Measurements from ENCODE around the gene LEPR. TPM values are rescaled to one million over a fixed set of nuclear protein-coding genes. Genes with fewer than 3 reads are reported as not detected.

The LEPR gene
- total RNA-seq, 1 donor from 2014 or later, result 8.0 TPM

DNA sequence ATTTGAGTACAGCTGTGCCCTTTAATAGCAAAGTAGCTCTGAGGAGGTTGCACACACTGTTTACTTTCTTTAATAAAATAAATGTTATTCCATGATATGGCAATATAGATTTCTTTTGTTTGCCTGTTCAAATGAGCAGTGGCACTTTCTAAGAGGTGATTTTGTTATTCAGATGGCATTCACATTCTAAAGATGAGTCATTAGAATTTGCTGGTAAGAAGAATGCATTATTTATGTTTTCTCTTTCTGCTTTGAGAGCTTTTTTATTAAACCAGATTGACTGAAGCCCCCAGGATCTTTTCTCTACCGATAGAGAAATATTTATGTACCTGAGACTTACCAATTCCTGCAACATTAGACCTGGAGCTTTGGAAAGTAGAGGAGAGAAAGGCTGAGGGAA, 11.2 kb upstream of the LEPR start:
- intact Hi-C loops (cut with DNase I), result no loop called here
- DNase-seq (ENCODE audit: low spot score), result no peak

DNA sequence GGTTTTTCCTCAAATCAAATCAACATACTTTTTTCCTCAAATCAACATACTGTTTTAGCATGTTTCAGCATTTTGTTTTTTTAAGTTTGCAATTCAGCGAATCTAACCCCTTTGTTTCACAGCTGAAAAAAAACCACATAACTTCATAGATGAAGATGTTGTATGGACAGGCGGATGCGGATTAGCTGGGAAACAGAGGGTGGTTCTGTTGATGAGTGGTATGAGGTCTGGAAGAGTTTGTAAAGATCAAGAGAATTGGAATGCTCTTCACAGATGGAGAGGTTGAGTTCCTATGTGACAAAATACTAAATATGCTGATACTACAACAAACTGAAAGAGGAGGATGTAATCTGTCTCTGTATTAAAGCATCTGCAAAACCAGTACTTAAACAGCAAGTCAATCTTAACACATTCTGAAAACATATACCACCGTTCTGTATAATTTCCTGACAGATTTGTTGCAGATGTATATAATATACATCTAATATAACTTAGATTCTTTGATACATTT, 10.6 kb upstream of the LEPR start:
- intact Hi-C loops (cut with DNase I), result no loop called here
- DNase-seq (ENCODE audit: low spot score), result no peak

DNA sequence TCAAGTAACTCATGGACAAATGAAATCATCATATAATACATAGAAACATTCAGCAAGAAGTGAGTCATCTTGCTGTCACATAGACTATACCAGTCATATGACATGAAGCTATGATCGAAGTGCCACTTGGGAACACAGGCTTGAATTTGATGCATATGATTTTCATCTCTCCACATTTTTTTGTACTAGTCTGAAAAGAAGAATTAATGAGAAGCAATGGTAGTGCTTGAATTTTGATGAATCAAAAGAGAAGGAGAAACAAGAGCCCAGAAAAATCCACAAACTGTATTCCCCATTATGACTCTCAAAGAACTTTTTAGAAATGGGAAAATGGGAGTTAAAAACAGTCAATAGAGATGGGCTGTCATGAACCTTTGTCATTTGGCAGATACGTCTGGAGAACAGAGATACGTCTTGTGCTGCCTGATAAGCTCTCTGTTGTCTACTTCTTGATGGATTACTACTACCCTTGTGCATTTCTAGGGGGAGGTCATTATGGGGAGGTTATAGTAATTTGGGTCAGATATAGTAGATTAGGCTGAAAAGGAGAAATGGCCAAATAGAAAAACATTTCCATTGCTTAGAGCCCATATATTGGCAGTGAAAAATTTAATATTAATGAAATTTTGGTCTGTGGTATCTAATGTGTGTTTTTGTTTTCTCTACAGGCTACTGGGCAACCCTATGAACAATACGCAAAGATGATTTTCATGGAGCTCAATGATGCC, 8.0 kb upstream of the LEPR start:
- intact Hi-C loops (cut with DNase I), result no loop called here
- DNase-seq (ENCODE audit: low spot score), result no peak

DNA sequence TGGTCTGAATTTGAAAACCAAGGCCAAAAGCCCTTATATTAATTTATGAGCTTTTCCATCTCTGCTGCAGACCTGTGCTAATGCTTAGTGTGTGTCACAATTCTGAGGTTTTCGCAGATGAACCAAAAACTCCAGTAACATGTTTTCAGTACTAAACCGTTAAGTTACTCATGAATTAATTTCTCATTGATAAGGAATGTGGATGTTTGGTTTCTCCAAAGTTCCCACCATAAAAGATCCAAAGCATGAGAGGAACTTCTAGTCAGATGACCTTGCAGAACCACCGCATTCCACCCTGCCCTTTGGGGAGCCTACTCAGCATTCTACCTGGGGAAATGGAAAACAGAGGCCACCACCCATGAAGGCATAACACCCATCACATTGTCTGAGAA, 7.5 kb upstream of the LEPR start:
- DNase-seq (ENCODE audit: low spot score), result no peak
- intact Hi-C loops (cut with DNase I), result no loop called here

GRCh38 chr1:65414538-65414937, 5.9 kb upstream of the LEPR start:
- intact Hi-C loops (cut with DNase I), result no loop called here
- DNase-seq (ENCODE audit: low spot score), result no peak

GRCh38 chr1:65416767-65417166, 3.7 kb upstream of the LEPR start:
- intact Hi-C loops (cut with DNase I), result no loop called here
- no peak for DNase-seq (ENCODE audit: low spot score)

- intact Hi-C loops (cut with DNase I), result no loop called here
- DNase-seq (ENCODE audit: low spot score), result no peak
Observed at GRCh38 chr1:65417729-65418128, 2.7 kb upstream of the LEPR start.

- no peak for DNase-seq (ENCODE audit: low spot score)
- intact Hi-C loops (cut with DNase I), result no loop called here
Observed at GRCh38 chr1:65418522-65419185, 1.8 kb upstream of the LEPR start.

- intact Hi-C loops (cut with DNase I), result loop anchor here (5.0 kb wide), 2 partner anchors 168 to 353 kb away; no protein-coding TSS in a partner anchor
Observed at GRCh38 chr1:65419681-65420589, 533 bp upstream of the LEPR start.

GRCh38 chr1:65421351-65422025, 1.0 kb downstream of the LEPR start:
- DNase-seq (ENCODE audit: low spot score), result no peak
- intact Hi-C loops (cut with DNase I), result loop anchor here (5.0 kb wide), 2 partner anchors 169 to 354 kb away; no protein-coding TSS in a partner anchor

More at GRCh38 chr1:65419681-65420589, 533 bp upstream of the LEPR start:
- peak; percentile 100 for DNase-seq (ENCODE audit: low spot score)

DNA sequence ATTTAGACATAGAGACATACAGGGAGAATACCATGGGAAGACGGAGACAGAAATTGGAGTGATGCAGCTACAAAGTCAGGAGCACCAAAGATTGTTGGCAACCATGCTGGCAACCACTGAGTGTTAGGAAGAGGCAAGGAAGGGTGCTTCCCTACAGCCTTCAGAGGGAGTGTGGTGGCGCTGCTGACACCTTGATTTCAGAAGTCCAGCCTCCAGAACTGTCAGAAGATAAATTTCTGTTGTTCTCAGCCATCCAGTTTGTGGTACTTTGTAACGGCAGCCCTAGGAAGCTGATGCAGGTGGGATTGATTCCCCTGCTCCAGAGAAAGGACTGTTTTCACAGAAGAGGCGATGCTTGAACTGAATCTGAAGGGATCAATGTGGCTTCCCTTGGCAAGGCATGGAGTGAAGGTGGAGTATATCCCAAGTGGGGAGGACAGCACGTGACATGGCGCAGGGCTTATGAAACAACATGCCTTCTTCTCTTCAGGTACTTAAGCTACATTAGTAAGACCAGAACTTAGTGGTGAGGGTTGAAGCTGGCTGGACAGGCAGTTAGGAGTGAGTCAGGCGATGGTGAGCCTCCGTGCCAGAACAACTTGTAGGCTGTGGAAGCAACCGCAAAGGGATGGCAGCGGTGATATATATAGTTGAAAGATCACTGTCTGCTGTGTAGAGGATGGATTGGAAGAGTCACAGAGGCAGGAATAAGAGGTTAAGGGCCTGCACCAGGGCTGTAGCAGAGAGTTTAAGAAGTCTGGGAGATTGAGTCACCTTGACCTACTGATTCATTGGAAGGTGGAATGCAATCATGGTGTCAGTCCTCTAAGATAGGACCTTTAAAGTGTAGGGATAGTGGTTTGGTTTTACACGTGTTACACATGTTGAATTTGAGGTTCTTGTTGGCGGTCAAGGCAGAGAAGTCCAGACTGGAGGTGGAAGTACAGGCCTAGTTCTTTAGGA, 2.1 kb downstream of the LEPR start:
- intact Hi-C loops (cut with DNase I), result loop anchor here (5.0 kb wide), 2 partner anchors 170 to 355 kb away; no protein-coding TSS in a partner anchor
- DNase-seq (ENCODE audit: low spot score), result no peak

DNA sequence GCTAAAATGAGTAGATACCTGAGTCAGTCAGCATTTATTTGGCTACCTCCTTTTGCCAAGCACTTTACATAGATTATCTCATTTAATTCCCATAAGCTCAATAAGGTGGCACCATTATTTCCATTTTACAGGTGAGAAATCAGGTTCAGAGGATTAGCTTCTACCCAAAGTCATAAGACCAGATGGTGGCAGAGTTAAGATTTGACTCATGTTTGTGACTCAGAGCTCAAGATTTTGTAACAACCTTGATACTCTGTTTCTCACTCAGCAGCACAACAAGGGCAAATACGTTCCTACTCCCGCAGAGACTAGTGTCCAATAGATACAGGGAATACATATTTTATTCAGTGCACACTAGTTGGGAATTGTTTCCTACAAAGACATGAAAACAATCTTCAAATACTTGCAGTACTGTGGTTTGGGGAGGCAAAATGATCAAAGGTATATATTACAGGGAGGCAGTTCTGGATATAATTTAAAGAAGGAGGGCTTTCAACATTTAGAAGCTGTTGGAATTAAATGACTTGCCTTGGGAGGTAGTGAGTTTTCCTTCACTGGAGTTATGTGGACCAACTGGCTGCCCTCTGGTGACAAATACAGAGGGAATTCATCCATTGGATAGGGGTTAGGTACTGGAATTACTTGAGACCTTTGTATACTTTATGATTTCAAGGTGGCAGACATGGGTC, 3.6 kb downstream of the LEPR start:
- intact Hi-C loops (cut with DNase I), result loop anchor here (5.0 kb wide), 2 partner anchors 172 to 357 kb away; no protein-coding TSS in a partner anchor

DNA sequence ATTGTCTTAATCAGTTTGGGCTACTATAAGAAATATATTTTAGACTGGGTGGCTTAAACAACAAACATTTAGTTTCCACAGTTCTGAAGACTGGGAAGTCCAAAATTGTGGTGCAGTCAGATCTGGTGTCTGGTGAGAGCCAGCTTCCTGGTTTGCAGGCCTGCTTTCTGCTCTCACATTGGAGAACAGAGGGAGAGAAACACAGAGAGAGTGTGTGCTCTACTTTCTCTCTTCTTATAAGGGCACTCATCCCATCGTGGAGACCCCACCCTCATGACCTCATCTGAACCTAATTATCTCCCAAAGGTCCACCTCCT, 4.1 kb downstream of the LEPR start:
- no peak for DNase-seq (ENCODE audit: low spot score)
- intact Hi-C loops (cut with DNase I), result loop anchor here (5.0 kb wide), 2 partner anchors 172 to 357 kb away; no protein-coding TSS in a partner anchor

More for the DNA sequence above, 3.6 kb downstream of the LEPR start:
- no peak for DNase-seq (ENCODE audit: low spot score)

GRCh38 chr1:65425006-65425405, 4.5 kb downstream of the LEPR start:
- intact Hi-C loops (cut with DNase I), result no loop called here

GRCh38 chr1:65425697-65426096, 5.2 kb downstream of the LEPR start:
- DNase-seq (ENCODE audit: low spot score), result no peak
- intact Hi-C loops (cut with DNase I), result no loop called here

More at GRCh38 chr1:65425006-65425405, 4.5 kb downstream of the LEPR start:
- DNase-seq (ENCODE audit: low spot score), result no peak

- intact Hi-C loops (cut with DNase I), result no loop called here
- no peak for DNase-seq (ENCODE audit: low spot score)
Observed at GRCh38 chr1:65429078-65429477, 8.6 kb downstream of the LEPR start.

DNA sequence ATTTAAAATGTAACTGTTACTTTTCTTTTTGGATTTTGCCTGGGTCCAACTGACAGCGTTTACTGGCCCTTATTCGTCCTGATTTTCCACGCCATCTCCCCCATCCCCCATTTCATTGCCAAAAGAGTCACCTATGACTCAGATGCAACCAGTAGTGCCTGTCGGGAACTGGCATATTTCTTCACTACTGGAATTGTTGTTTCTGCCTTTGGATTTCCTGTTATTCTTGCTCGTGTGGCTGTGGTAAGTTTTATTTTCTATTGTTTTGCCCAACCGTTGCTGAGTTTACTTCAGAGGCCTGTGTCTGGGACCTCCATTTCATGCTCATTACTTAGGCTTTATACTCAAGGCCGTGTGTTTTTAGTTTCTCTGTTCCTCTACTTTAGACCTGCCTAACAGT, 9.3 kb downstream of the LEPR start:
- intact Hi-C loops (cut with DNase I), result loop anchor here (2.0 kb wide), 1 partner anchor 257 kb away; no protein-coding TSS in a partner anchor
- DNase-seq (ENCODE audit: low spot score), result no peak

Measured in cardiac septum (tissue), 1 donor.